ENCODE results near the gene PPP2R5A.
"Not testable (repeated sequence)": the region's sequence is repeated elsewhere in the genome, so short reads cannot be mapped to it uniquely, and the experiment has no call there.

PPP2R5A gene

GRCh38 chr1:212355230-212355969, 70.2 kb downstream of the PPP2R5A start:
- DNase-seq (ENCODE audit: low read depth), result no peak

- DNase-seq (ENCODE audit: low read depth), result no peak
These were observed 74.7 kb downstream of the PPP2R5A start for GRCh38 chr1:212359794-212360479.

GRCh38 chr1:212364985-212365384, 79.8 kb downstream of the PPP2R5A start:
- no peak for DNase-seq (ENCODE audit: low read depth)

DNA sequence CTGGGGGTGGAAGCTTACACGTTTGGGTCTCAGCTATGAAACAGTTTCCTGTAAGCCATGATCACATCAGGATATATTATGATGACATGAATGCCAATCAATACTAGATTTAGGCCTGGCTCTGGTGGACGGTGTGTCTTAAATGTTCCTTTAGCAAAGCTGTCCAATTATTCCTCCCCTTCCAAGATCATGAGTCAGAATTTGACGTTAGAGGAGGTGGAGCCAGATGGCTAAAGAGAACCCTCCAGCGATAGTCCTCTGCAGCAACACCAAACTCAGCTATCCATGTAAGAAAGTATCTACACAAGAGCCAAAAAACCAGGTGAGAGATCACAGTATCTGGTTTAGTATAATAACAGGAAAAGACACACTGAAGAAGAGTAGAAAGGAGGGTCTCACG, 81.7 kb downstream of the PPP2R5A start:
- DNase-seq (ENCODE audit: low read depth), result no peak

DNA sequence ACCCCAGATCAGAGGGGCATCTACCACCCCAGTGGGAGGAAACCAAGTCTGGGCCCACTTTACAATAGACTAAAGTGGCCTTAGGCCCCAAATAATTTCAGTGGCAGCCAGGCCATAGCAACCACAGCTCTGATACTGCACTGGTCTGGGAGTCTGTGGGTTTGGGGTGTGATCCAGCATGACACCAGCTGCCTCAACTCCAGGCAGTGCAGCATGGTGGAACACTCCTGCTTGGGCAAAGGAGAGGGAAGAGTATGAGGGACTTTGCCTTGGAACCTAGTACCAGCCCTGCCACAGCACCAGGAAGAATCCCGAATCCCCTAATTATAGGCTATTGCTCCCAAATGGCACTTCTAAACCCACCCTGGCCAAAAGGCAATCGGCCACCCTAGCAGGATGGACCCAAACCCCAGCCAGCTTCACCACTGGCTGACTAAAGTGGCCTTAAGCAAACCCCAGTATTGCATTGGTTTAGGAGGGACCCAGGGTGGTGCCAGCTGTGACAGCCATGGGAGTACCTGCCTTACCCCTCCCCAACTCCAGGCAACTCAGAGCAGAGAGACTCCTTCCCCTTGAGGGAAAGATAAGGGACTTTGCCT, 82.4 kb downstream of the PPP2R5A start:
- DNase-seq (ENCODE audit: low read depth), result no peak

DNA sequence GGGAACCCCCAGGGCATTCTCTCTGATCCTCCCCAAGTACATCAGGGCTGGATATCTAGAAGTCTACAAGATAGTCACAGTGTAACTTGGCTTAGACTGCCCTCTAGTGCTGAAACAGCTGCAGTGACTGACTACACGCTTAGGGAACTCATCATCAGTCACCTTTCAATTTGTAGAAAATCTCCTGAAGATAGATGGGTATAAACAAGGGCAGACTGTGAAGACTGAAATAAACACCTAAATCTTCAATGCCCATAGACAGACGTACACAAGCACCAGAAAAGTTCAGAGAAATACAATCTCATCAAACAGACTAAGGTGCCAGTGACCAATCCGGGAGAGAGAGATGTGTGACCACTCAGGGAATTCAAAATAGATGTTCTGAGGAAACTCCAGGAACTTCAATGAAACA, 82.9 kb downstream of the PPP2R5A start:
- DNase-seq (ENCODE audit: low read depth), result peak; percentile 16

DNA sequence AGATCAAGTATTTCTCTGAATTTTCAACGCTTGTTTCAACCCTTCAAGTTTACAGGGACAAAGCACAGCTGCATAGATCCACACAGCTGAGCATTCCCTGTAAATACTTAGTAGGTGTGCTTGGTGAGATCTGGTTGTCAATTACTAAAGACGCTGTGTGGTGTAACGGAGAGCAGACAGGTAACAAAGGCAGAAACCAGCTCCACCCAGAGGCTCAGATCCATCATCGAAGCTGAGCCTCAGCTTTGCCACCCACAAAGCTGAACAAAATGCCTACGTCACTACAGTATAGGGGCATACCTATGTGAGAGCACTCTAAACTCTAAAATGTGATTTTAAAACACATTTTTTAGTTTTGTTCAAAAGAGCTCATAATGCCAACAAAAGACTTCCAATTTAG, 90.8 kb downstream of the PPP2R5A start:
- no peak for DNase-seq (ENCODE audit: low read depth)

- DNase-seq (ENCODE audit: low read depth), result no peak
These were observed 92.4 kb downstream of the PPP2R5A start for GRCh38 chr1:212377644-212378043.

GRCh38 chr1:212379366-212379765, 94.2 kb downstream of the PPP2R5A start:
- DNase-seq (ENCODE audit: low read depth), result no peak

DNA sequence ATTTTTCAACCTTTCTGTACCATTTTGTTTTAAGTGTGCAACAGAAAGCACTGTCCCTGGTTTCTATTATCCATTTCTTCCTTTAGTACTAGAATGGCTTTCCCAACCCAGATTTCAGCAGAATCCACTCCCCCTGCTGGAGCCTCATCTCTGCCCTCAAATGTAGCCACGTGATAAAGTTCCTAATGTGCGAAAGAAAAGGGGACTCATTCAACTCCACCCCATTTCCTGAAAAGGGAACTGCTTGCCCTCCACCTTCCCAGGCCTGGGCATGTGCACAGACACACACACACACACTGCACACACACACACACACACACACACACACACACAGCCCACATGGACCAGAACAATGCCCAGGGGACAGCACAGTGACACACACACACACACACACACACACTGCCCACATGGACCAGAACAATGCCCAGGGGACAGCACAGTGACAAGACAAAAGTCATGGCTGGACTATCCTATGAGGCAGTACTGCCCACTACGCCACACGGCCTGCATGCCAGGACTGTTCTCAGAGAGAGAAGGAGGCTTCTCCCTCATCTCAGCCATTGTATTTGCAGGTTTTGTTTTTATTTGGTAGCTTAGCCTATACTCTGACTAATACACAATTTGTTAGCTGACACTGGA, 96.3 kb downstream of the PPP2R5A start:
- DNase-seq (ENCODE audit: low read depth), result no peak

DNA sequence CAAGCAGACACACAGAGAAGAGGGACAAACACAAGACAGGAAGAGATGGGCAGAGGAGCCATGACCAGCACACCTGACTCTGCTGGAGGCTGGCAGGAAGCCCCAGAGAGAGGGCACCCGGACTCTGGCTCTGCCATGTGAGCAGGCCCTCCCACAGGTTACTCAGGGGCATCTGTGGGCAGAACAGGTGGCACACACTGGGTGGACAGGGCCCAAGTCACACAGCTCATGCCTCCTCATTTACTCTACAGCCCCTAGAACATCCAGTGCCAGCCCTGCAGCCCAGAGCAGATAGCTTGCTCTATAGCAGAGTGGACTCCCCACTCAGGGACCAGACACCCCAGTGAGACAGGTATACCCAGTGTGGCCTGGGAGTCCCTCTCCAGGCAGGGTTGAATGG, 100.8 kb downstream of the PPP2R5A start:
- DNase-seq (ENCODE audit: low read depth), result no peak

DNA sequence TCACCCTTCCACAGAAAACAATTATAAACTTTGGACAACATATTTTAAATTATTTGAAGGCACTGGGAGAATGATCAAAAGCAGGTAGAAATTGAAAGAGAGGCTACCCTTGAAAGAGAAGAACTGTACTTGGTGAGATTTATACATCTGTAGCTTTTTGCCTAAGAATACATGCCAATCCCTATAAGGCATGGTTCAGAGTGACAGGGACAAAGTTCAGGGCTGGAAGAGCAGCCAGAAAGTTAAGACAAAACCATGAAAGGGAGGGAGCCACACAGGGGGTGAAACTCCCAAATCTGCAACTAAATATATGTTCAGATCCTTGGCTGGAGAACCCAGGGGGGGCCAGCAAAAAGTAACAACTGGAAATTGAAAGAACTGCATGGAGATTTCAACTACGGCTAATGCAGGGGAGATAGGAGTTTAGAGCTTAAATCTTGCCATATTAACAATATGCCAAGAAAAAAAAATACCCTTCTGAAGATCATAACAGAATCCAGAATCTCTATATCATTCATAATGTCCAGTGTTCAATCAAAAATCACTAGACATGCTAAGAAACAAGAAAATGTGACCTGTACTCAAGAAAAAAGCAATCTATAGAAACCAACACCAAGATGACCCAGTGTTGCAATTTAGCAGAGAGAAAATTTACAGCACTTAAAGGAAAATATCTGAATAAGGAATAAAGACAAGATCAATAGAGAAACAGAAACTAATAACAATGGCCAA, 103.9 kb downstream of the PPP2R5A start:
- DNase-seq (ENCODE audit: low read depth), result no peak

DNA sequence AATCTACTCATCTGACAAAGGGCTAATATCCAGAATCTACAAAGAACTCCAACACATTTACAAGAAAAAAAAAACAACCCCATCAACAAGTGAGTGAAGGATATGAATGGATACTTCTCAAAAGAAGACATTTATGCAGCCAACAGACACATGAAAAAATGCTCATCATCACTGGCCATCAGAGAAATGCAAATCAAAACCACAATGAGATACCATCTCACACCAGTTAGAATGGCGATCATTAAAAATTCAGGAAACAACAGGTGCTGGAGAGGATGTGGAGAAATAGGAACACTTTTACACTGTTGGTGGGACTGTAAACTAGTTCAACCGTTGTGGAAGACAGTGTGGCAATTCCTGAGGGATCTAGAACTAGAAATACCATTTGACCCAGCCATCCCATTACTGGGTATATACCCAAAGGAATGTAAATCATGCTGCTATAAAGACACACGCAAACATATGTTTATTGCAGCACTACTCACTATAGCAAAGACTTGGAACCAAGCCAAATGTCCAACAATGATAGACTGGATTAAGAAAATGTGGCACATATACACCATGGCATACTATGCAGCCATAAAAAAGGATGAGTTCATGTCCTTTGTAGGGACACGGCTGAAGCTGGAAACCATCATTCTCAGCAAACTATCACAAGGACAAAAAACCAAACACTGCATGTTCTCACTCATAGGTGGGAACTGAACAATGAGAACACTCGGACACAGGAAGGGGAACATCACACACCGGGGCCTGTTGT, 110.6 kb downstream of the PPP2R5A start:
- DNase-seq (ENCODE audit: low read depth), result not testable (repeated sequence)

DNA sequence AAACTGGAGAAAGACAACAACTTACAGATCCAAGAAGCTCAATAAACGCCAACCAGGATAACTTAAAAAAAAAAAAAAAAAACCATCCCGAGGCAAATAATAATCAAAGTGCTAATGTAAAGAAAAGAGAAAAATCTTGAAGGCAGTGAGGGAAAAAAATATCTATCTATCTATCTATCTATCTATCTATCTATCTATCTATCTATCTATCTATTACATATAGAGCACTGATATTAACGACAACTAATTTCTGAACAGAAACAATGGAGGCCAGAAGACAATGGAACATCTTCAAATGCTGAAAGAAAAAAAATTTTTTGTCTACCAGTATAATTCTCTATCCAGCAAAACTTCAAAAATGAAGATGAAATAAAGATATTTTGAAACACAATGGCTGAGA, 111.4 kb downstream of the PPP2R5A start:
- no peak for DNase-seq (ENCODE audit: low read depth)

- DNase-seq (ENCODE audit: low read depth), result no peak
These were observed 112.0 kb downstream of the PPP2R5A start for GRCh38 chr1:212397171-212397570.

DNA sequence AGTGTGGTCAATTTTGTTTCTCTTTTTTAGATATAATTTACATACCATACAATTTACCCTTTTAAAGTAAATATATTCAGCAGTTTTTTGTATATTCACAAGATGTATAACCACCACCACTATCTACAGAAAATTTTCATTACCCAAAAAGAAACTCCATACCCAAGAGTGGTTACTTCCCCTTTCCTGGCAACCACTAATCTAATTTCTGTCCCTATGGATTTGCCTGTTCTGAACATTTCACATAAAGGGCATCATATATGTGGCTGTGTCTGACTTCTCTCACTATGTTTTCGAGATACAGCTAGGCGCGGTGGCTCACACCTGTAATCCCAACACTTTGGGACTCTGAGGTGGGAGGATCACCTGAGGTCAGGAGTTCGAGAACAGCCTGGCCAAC, 115.8 kb downstream of the PPP2R5A start:
- DNase-seq (ENCODE audit: low read depth), result no peak

DNA sequence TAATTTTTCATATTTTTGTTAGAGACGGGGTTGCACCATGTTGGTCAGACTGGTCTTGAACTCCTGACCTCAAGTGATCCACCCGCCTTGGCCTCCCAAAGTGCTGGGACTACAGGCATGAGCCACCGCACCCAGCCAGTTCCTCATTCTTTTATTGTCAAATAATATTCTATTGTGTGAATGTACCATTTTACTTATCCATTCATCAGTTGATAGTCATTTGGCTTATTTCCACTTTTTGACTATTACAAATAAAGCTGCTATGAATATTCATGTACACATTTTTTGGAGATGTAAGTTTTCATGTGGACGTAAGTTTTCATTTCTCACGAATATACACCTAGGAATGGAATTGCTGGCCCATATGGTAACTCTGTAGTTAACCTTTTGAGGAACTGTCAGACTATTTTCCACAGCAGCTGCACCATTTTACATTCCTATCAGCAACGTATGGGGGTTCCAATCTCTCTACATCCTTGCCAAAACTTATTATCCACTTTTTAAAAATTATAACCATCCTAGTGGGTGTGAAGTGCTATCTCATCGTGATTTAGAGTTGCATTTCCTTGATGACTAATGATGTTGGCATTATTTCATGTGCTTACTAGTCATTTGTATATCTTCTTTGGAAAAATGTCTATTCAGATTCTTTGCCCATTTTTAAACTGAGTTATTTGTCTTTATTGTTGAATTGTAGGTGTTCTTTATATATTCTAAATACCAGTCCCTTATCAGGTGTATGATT, 116.8 kb downstream of the PPP2R5A start:
- DNase-seq (ENCODE audit: low read depth), result no peak

DNA sequence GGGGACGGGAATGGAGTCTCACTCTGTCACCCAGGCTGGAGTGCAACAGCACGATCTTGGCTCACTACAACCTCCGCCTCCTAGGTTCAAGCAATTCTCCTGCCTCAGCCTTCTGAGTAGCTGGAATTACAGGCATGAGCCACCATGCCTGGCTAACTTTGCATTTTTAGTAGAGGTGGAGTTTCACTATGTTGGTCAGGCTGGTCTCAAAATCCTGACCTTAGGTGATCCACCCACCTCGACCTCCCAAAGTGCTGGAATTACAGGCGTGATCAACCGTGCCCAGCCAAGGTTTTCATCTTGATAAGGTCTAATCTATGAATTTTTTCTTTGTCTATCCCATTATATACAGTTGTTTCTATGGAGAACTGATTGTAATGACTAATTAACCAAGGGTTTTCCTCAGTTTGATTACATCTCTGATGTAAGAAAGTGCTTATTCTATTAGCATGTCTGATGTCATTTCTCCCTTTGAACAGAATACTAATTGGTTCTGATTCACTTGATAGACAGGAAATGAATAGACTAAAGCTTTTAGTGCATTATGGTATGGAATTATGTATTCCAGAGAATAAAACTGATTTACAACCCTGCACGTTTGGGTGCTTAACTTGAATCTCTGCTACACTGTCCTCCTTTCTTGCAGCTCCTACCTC, 117.6 kb downstream of the PPP2R5A start:
- DNase-seq (ENCODE audit: low read depth), result no peak

DNA sequence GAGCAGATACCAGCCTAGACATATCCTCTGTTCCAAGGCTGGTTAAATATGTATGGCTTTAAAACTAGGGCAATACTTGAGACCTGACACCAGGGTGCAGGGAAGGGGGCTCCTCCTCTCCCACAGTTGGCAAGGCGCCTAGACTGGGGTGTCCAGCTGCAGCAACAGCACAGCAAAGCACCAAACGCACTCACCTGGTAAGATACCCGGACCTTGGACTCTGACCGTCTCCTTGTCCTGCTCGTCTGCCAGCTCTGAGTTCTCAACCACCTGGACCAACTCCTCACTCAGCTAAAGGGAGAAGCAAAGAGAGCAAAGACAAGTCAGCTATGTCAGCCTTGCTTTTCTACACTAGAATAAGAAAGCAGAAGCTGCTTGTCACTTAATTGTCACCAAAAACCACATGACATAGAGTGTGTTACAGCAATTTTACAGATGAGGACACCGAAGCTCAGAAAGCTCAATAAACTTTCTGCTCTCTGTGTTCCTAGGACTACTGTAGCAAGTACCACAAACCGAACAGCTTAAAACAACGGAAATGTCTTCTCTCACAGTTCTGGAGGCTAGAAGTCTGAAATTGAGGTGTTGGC, 125.1 kb downstream of the PPP2R5A start:
- DNase-seq (ENCODE audit: low read depth), result no peak
